Heart left ventricle (tissue), 16 donors: Measurements from ENCODE around the gene KDM8. TPM values are rescaled to one million over a fixed set of nuclear protein-coding genes. Genes with fewer than 3 reads are reported as not detected.

Experiments
- ATAC-seq, 4 donors: fragments of 200-7000 bp; cut with Tn5 transposase; one replicate each; pipeline ENCODE4 v1.9.1; 2020 to 2022; ENCODE audit warnings: moderate library complexity in 4 of 4, mild to moderate bottlenecking in 3 of 4, moderate number of reproducible peaks in 1 of 4
- DNase-seq, 5 donors: peaks; one replicate each; pipeline ENCODE4 v3.0.0-alpha.2; 2020
- H3K27ac ChIP-seq, 12 donors: fragments of 200-600 bp; sonication (generic) in 4 of 12; one replicate each; pipeline versions ENCODE4 v1.5.0 to v1.8.0; 2016 to 2022; ENCODE audit warnings: mild to moderate bottlenecking in 2 of 12
- H3K27me3 ChIP-seq, 9 donors: fragments of 200-600 bp; sonication (generic) in 2 of 9; one replicate each; pipeline versions ENCODE4 v1.5.1 to v1.8.0; 2016 to 2022; ENCODE audit warnings: mild to moderate bottlenecking in 3 of 9
- H3K36me3 ChIP-seq, 9 donors: fragments of 200-600 bp; sonication (generic) in 2 of 9; one replicate each; pipeline versions ENCODE4 v1.5.0 to v1.8.0; 2018 to 2022; ENCODE audit warnings: mild to moderate bottlenecking in 2 of 9
- H3K4me1 ChIP-seq, 12 donors: fragments of 200-600 bp; sonication (generic) in 4 of 12; one replicate each; pipeline versions ENCODE4 v1.5.0 to v1.8.0; 2016 to 2022; ENCODE audit warnings: mild to moderate bottlenecking in 3 of 12
- H3K4me3 ChIP-seq, 12 donors: fragments of 200-600 bp; sonication (generic) in 4 of 12; one replicate each; pipeline versions ENCODE4 v1.5.0 to v1.8.0; 2017 to 2022; ENCODE audit warnings: mild to moderate bottlenecking in 9 of 12, moderate library complexity in 4 of 12
- H3K9me3 ChIP-seq, 12 donors: fragments of 200-600 bp; sonication (generic) in 4 of 12; one replicate each; pipeline versions ENCODE4 v1.5.0 to v1.8.0; 2016 to 2022; ENCODE audit warnings: mild to moderate bottlenecking in 1 of 12
- CTCF ChIP-seq, 12 donors: fragments of 200-600 bp; sonication (generic) in 4 of 12; IDR thresholded peaks; one replicate each; pipeline versions ENCODE4 v1.5.0 to v1.8.0; 2018 to 2022; ENCODE audit warnings: antibody characterized with exemption in 12 of 12, mild to moderate bottlenecking in 5 of 12
- POLR2A ChIP-seq, 2 donors: fragments of 450-650 bp; IDR thresholded peaks; one replicate each; pipeline ENCODE4 v1.6.1; 2017; ENCODE audit warnings: antibody characterized with exemption in 2 of 2, mild to moderate bottlenecking in 2 of 2, moderate library complexity in 2 of 2
- WGBS, 4 donors: extraction: QIAGEN DNeasy Blood & Tissue Kit in 2 of 4; methylation state at CpG; one replicate each; pipeline versions ENCODE4 v1.1.5 to v1.1.7; 2013 to 2018; 5-methylcytosine and 5-hydroxymethylcytosine counted together
- intact Hi-C, 10 donors: fragments of 100-400 bp; cut with DNase I; formaldehyde crosslinking; loops; one replicate each; pipeline versions ENCODE4 v1.11.1 to v1.14.2; 2022
- polyA plus RNA-seq, 2 donors: library from polyadenylated mRNA; stranded (reverse); fragments of 200-250 nt; gene quantifications; one replicate each; pipeline ENCODE4 v1.2.3, GENCODE V29; 2013
- total RNA-seq, 9 donors: library from RNA; depleted of rRNA in 2 of 9; stranded (reverse); fragments of >200 nt in 2 of 9; fragmentation: NEBNext Ultra II Directional in 3 of 9; extraction: Animal tissue kit (Norgen Biotek cat#: 25700) in 3 of 9; gene quantifications; one replicate each; pipeline versions ENCODE4 v1.1.0 to v1.2.4, GENCODE V29; 2016 to 2023
- donor health status: ischemic (EF 13 %, LVEDD 7.1; RV severe dilation, severe dysfunction).
- donor health status: healthy with polysubstance abuse.
- donor health status: DM: no; HTN: yes; CAD: no.
- donor health status: DM: no; HTN: no; CAD: no.
- donor health status: ischemic (EF 25% LVEDD 6.9; RV normal size, moderate dysfunction).
- donor health status: ischemic (EF 25% LVEDD 5.7; RV mildly dilated, moderate dysfunction).
- donor health status: healthy.
- donor health status: DM: yes; HTN: yes; CAD: no.
- donor health status: ischemic (EF 35%, LVEDD 5.7; RV mildly dilated, moderate dysfunction).
- donor health status: nonischemic (EF 11% LVEDD 7.7; RV severe dilation, severe dysfunction).
- donor health status: DM: yes; HTN: yes; CAD: no.
- donor health status: PGD.
- donor health status: ischemic (EF 29% LVEDD 5.4; RV normal size, mild dysfunction).
- donor health status: nonischemic (EF 23%, LVEDD 6.1; RV moderate dilation, normal function).

KDM8 gene
- total and polyA plus RNA-seq, 11 donors = 1.4 to 8.4 (median 3.5) TPM

GRCh38 chr16:27238591-27238990 is 35.3 kb downstream of the KDM8 start:
- Histone ChIP-seq H3K4me1 (peaks cover 2 to 85% (median 60%) of the 10 kb centered on the region in 12 donors), H3K27ac (peak overlapping the region in 3 of 12 donors; percentile 19 to 91 (median 30))
- WGBS, 4 donors = 86 to 92% (median 91%) methylated on average over 2 of the region's 2 CpGs

DNA sequence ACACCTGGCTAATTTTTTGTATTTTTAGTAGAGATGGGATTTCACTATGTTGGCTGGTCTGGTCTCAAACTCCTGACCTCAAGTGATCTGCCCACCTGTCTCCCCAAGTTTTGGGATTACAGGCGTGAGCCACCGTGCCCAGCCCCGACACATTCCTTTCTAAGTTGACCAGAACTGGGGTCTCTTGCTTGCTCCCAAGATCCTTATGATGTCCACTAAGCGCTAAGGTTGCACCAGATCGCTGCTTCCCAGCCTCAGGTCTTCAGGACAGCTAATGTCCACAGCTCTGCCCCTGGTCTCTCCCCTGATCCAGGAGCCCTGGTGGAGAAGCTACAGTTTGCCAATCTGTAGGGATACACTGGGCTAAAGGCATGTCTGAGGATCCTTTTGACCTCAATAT is 35.7 kb downstream of the KDM8 start:
- intact Hi-C loops = loop anchor here in 4 of 10 donors (5.0 to 10.0 kb wide), 3 partner anchors 73 to 128 kb away; partner anchors contain the start of gene IL4R (in 4 of the 4)
- Histone ChIP-seq H3K4me3 (no peak overlapping the region), H3K27me3 (no peaks in the 10 kb centered on the region), H3K9me3 (no peaks in the 10 kb centered on the region), H3K4me1 (peaks cover 2 to 86% (median 62%) of the 10 kb centered on the region in 12 donors), H3K27ac (peak overlapping the region in 1 of 12 donors; percentile 91), H3K36me3 (peaks cover 0 to 5% (median 0%) of the 10 kb centered on the region in 9 donors)
- peak in 1 of 5 donors; percentile 13 for DNase-seq
- ATAC-seq = no peak
- WGBS, 4 donors = 97 to 100% (median 99%) methylated on average over 5 of the region's 5 CpGs
- TF ChIP-seq POLR2A (IDR thresholded peaks at IDR 0.05) = no peak

More at GRCh38 chr16:27238591-27238990, 35.3 kb downstream of the KDM8 start:
- H3K9me3 ChIP-seq = no peaks in the 10 kb centered on the region
- H3K4me3 ChIP-seq = no peak overlapping the region
- TF ChIP-seq CTCF (IDR thresholded peaks at IDR 0.05) = no peak
- TF ChIP-seq POLR2A (IDR thresholded peaks at IDR 0.05) = no peak
- peaks cover 0 to 10% (median 4%) of the 10 kb centered on the region in 9 donors for H3K36me3 ChIP-seq
- intact Hi-C loops = loop anchor here in 4 of 10 donors (5.0 to 10.0 kb wide), 3 partner anchors 74 to 129 kb away; partner anchors contain the start of gene IL4R (in 4 of the 4)
- ATAC-seq (no peak), DNase-seq (no peak)
- H3K27me3 ChIP-seq = no peaks in the 10 kb centered on the region

GRCh38 chr16:27239906-27240655 is 36.8 kb downstream of the KDM8 start:
- H3K4me3 ChIP-seq = no peak overlapping the region
- 85 to 92% (median 88%) methylated on average over 8 to 9 of the region's 9 CpGs for WGBS, 4 donors
- no peaks in the 10 kb centered on the region for H3K9me3 ChIP-seq
- no peaks in the 10 kb centered on the region for H3K27me3 ChIP-seq
- no peaks in the 10 kb centered on the region for H3K36me3 ChIP-seq
- DNase-seq = no peak
- intact Hi-C loops = loop anchor here in 6 of 10 donors (5.0 to 10.0 kb wide), 5 partner anchors 72 to 127 kb away; partner anchors contain the start of gene IL4R (in 5 of the 6)
- no peak for ATAC-seq
- H3K27ac ChIP-seq = peak overlapping the region in 6 of 12 donors; percentile 36 to 81 (median 57)
- H3K4me1 ChIP-seq = peaks cover 2 to 85% (median 60%) of the 10 kb centered on the region in 12 donors
- no peak for TF ChIP-seq POLR2A (IDR thresholded peaks at IDR 0.05)
- no peak for TF ChIP-seq CTCF (IDR thresholded peaks at IDR 0.05)

- intact Hi-C loops = loop anchor here in 2 of 10 donors (5.0 to 10.0 kb wide), 3 partner anchors 74 to 121 kb away; partner anchors contain the start of gene IL4R (in 1 of the 2)
- Histone ChIP-seq H3K4me1 (peaks cover 2 to 85% (median 57%) of the 10 kb centered on the region in 12 donors), H3K36me3 (no peaks in the 10 kb centered on the region), H3K27me3 (no peaks in the 10 kb centered on the region), H3K27ac (peak overlapping the region in 9 of 12 donors; percentile 0 to 82 (median 66)), H3K4me3 (no peak overlapping the region), H3K9me3 (no peaks in the 10 kb centered on the region)
- peak in 1 of 4 donors; percentile 3 for ATAC-seq
- DNase-seq = peak in 2 of 5 donors; percentile 52 to 59
- WGBS, 4 donors = 66 to 81% (median 75%) methylated on average over 6 of the region's 6 CpGs
- TF ChIP-seq POLR2A (IDR thresholded peaks at IDR 0.05) (no peak), CTCF (IDR thresholded peaks at IDR 0.05) (no peak)
Measured at GRCh38 chr16:27240948-27241531, 37.7 kb downstream of the KDM8 start.
